K562 (cell line): Measurements from ENCODE around the gene NFATC1. TPM values are rescaled to one million over a fixed set of nuclear protein-coding genes. Genes with fewer than 3 reads are reported as not detected.
A peak's percentile ranks its signal among the peaks of the same experiment; 100 is the strongest.

Source experiments
- ATF7 ChIP-seq: fragments of 450-650 bp; IDR thresholded peaks from 2 replicates; pipeline ENCODE4 v1.7.1; 2014; ENCODE audit warnings: mild to moderate bottlenecking, moderate library complexity
- CBX5 ChIP-seq: IDR thresholded peaks from 2 replicates; pipeline ENCODE4 v1.6.1; 2014; ENCODE audit warnings: low read depth, borderline replicate concordance
- CXXC5 ChIP-seq: fragments of 250-450 bp; sonication (Bioruptor Pico); IDR thresholded peaks from 2 replicates; pipeline ENCODE4 v1.8.0; 2022; ENCODE audit warnings: inconsistent platforms, mild to moderate bottlenecking, moderate library complexity
- DPF2 ChIP-seq: fragments of 450-650 bp; IDR thresholded peaks from 2 replicates; pipeline ENCODE4 v1.6.1; 2016
- FIP1L1 ChIP-seq: fragments of 200-400 bp; formaldehyde crosslinking; IDR thresholded peaks from 2 replicates; pipeline ENCODE4 v1.6.1; 2018; ENCODE audit warnings: mild to moderate bottlenecking, low read depth, low read length; ENCODE audit not compliant: poor library complexity, severe bottlenecking
- FOXM1 ChIP-seq, 2 experiments: fragments of 450-650 bp in 1 of 2; sonication (generic) in 1 of 2; formaldehyde crosslinking in 1 of 2; IDR thresholded peaks; 2 replicates each; pipeline versions ENCODE4 v1.6.1 to v1.9.0; 2017 to 2022; ENCODE audit warnings: low read depth in 2 of 2, mild to moderate bottlenecking in 2 of 2, missing genetic modification reagents in 1 of 2, moderate library complexity in 1 of 2
- GATAD2B ChIP-seq: fragments of 450-650 bp; IDR thresholded peaks from 2 replicates; pipeline ENCODE4 v1.6.1; 2017; ENCODE audit warnings: mild to moderate bottlenecking, borderline replicate concordance
- HSF4 ChIP-seq: fragments of 250-450 bp; sonication (Bioruptor Pico); IDR thresholded peaks from 2 replicates; pipeline ENCODE4 v2.1.2; 2022; ENCODE audit warnings: mild to moderate bottlenecking, moderate library complexity, borderline replicate concordance
- MTF1 ChIP-seq: fragments of 250-450 bp; sonication (Bioruptor Pico); IDR thresholded peaks from 2 replicates; pipeline ENCODE4 v1.9.0; 2021; ENCODE audit warnings: moderate library complexity, mild to moderate bottlenecking, inconsistent platforms, borderline replicate concordance
- NONO ChIP-seq, 2 experiments: fragments of 200-400 bp in 1 of 2; fragments of 450-650 bp in 1 of 2; formaldehyde crosslinking in 1 of 2; IDR thresholded peaks; 2 replicates each; pipeline ENCODE4 v1.6.1; 2017; ENCODE audit warnings: low read depth in 2 of 2, mild to moderate bottlenecking in 2 of 2, moderate library complexity in 2 of 2, low read length in 1 of 2
- PHF8 ChIP-seq: fragments of 200-600 bp; sonication (generic); IDR thresholded peaks from 2 replicates; pipeline ENCODE4 v1.6.1; 2012; ENCODE audit warnings: mixed run types, mild to moderate bottlenecking, inconsistent platforms, low read length, moderate library complexity, borderline replicate concordance
- RREB1 ChIP-seq: fragments of 250-450 bp; sonication (Bioruptor Pico); IDR thresholded peaks from 2 replicates; pipeline ENCODE4 v1.4.0; 2020
- ZNF589 ChIP-seq: fragments of 200-800 bp; sonication (Bioruptor generic); IDR thresholded peaks from 2 replicates; pipeline ENCODE4 v1.6.1; 2016; ENCODE audit warnings: low read depth, missing genetic modification characterization, missing compliant biosample characterization
- polyA plus RNA-seq, 8 experiments: library from polyadenylated mRNA; depleted of rRNA in 4 of 8; stranded (reverse) in 5 of 8; unstranded in 3 of 8; fragments of >200 nt; fragmentation: Nextera tagmentation in 2 of 8; fragmentation: Illumina TruSeq in 1 of 8; extraction: Ambion mirVana in 2 of 8; extraction: Trizol in 1 of 8; gene quantifications; 2 replicates each; pipeline versions ENCODE4 v1.2.1 to v1.2.3, GENCODE V29; 2011 to 2014; ENCODE audit warnings: inconsistent platforms in 1 of 8, missing spikeins in 1 of 8
- total RNA-seq, 7 experiments: library from RNA; depleted of rRNA in 6 of 7; stranded (reverse); fragments of >200 nt in 6 of 7; fragmentation: Illumina TruSeq in 2 of 7; extraction: Trizol in 2 of 7; gene quantifications; 2 replicates each; pipeline versions ENCODE4 v1.2.1 to v1.2.3, GENCODE V29; 2011 to 2021; ENCODE audit warnings: low replicate concordance in 1 of 7
- TF ChIP-seq, protein P1 (sequence below): fragments of 450-650 bp; IDR thresholded peaks from 2 replicates; pipeline ENCODE4 v1.6.1; 2016; ENCODE audit warnings: low read depth, mild to moderate bottlenecking, moderate library complexity
- TF ChIP-seq, protein P2 (sequence below): IDR thresholded peaks from 3 replicates; pipeline ENCODE4 v1.6.1; 2011; ENCODE audit warnings: borderline replicate concordance, mild to moderate bottlenecking, moderate library complexity; ENCODE audit not compliant: insufficient read length; ENCODE audit errors: extremely low read depth
- TF ChIP-seq, protein P3 (sequence below): sonication (generic); formaldehyde crosslinking; IDR thresholded peaks from 2 replicates; pipeline ENCODE4 v1.8.0; 2022; ENCODE audit warnings: mild to moderate bottlenecking, missing genetic modification reagents

Gene NFATC1
- total and polyA plus RNA-seq, 9 of the 15 experiments (the other 6 are each of a cell fraction or from before 2014, with no cell fraction given): 1.1 to 16.4 (median 2.5) TPM

DNA sequence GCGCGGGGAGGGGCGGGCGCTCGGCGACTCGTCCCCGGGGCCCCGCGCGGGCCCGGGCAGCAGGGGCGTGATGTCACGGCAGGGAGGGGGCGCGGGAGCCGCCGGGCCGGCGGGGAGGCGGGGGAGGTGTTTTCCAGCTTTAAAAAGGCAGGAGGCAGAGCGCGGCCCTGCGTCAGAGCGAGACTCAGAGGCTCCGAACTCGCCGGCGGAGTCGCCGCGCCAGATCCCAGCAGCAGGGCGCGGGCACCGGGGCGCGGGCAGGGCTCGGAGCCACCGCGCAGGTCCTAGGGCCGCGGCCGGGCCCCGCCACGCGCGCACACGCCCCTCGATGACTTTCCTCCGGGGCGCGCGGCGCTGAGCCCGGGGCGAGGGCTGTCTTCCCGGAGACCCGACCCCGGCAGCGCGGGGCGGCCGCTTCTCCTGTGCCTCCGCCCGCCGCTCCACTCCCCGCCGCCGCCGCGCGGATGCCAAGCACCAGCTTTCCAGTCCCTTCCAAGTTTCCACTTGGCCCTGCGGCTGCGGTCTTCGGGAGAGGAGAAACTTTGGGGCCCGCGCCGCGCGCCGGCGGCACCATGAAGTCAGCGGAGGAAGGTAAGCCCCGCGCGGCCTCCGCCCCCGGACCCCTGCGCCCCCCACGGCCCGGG, at the start of gene NFATC1 (continued):
- TF ChIP-seq DPF2 (no peak), CXXC5 (0 out of 2 replicates have a peak, but pooled peaks have one; percentile 32), HSF4 (CRISPR knock-in tag) (no peak), GATAD2B (0 out of 2 replicates have a peak, but pooled peaks have one; percentile 52), ATF7 (peak; percentile 8; the same call in 1 of the 2 replicates), MTF1 (CRISPR knock-in tag) (no peak), RREB1 (CRISPR knock-in tag) (no peak), PHF8 (peak; percentile 36; the same call in 1 of the 2 replicates), NONO (IDR thresholded peaks at IDR 0.05; ENCODE audit: low read depth in 2 of 2, low read length in 1 of 2) (0 out of 4 replicates have a peak, but pooled peaks of 1 of the 2 experiments have one; percentile 35), ZNF589 (no peak), FIP1L1 (no peak), FOXM1 (IDR thresholded peaks at IDR 0.05; ENCODE audit: low read depth) (no peak), FOXM1 (CRISPR knock-in tag; IDR thresholded peaks at IDR 0.05; ENCODE audit: low read depth) (no peak), CBX5 (no peak)
- TF ChIP-seq, protein P1, sequence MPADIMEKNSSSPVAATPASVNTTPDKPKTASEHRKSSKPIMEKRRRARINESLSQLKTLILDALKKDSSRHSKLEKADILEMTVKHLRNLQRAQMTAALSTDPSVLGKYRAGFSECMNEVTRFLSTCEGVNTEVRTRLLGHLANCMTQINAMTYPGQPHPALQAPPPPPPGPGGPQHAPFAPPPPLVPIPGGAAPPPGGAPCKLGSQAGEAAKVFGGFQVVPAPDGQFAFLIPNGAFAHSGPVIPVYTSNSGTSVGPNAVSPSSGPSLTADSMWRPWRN: no peak
- TF ChIP-seq, protein P2, sequence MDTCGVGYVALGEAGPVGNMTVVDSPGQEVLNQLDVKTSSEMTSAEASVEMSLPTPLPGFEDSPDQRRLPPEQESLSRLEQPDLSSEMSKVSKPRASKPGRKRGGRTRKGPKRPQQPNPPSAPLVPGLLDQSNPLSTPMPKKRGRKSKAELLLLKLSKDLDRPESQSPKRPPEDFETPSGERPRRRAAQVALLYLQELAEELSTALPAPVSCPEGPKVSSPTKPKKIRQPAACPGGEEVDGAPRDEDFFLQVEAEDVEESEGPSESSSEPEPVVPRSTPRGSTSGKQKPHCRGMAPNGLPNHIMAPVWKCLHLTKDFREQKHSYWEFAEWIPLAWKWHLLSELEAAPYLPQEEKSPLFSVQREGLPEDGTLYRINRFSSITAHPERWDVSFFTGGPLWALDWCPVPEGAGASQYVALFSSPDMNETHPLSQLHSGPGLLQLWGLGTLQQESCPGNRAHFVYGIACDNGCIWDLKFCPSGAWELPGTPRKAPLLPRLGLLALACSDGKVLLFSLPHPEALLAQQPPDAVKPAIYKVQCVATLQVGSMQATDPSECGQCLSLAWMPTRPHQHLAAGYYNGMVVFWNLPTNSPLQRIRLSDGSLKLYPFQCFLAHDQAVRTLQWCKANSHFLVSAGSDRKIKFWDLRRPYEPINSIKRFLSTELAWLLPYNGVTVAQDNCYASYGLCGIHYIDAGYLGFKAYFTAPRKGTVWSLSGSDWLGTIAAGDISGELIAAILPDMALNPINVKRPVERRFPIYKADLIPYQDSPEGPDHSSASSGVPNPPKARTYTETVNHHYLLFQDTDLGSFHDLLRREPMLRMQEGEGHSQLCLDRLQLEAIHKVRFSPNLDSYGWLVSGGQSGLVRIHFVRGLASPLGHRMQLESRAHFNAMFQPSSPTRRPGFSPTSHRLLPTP: no peak
- TF ChIP-seq, protein P3, sequence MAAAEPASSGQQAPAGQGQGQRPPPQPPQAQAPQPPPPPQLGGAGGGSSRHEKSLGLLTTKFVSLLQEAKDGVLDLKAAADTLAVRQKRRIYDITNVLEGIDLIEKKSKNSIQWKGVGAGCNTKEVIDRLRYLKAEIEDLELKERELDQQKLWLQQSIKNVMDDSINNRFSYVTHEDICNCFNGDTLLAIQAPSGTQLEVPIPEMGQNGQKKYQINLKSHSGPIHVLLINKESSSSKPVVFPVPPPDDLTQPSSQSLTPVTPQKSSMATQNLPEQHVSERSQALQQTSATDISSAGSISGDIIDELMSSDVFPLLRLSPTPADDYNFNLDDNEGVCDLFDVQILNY (CRISPR knock-in tag): no peak
